Cardiac ventricle fibroblast (primary cell): ENCODE measurements around the gene ATXN3L. TPM values are rescaled to one million over a fixed set of nuclear protein-coding genes. Genes with fewer than 3 reads are reported as not detected.

Experiments
- total RNA-seq: library from RNA; depleted of rRNA; stranded (reverse); fragments of >200 nt; gene quantifications from 2 replicates; pipeline ENCODE4 v1.2.3, GENCODE V29; 2015

ATXN3L gene
- not detected in 2 replicates for total RNA-seq

GRCh38 chrX:13319953-13320352 is at the start of gene ATXN3L:
Gene ATXN3L (minus strand): TSS chrX:13320053. CDS start chrX:13319934, 119 bp downstream.

Other genes starting within 250 kb of the ATXN3L start
- not detected in 2 replicates for gene EGFL6, start 249.5 kb upstream of the ATXN3L start, total RNA-seq